RKO (cell line): ENCODE data around the gene REC8.

Experiments
- DNase-seq: peaks from one replicate; pipeline ENCODE4 v3.0.0-alpha.2; 2016; ENCODE audit warnings: low spot score

REC8 gene

GRCh38 chr14:24159777-24160498 is 11.9 kb upstream of the REC8 start:
- no peak for DNase-seq

- no peak for DNase-seq
These were observed 11.4 kb upstream of the REC8 start for GRCh38 chr14:24160499-24160849.

GRCh38 chr14:24160850-24161804 is 10.8 kb upstream of the REC8 start, which contains the start of gene IRF9:
IRF9 (plus strand) TSS chr14:24161265; CDS start chr14:24162145, 880 bp downstream.
- peak; percentile 90 for DNase-seq

GRCh38 chr14:24162093-24162492 is 9.8 kb upstream of the REC8 start:
- DNase-seq: no peak

GRCh38 chr14:24164518-24164991 is 7.3 kb upstream of the REC8 start:
- DNase-seq: no peak

GRCh38 chr14:24165785-24166184 is 6.1 kb upstream of the REC8 start:
- DNase-seq: no peak

GRCh38 chr14:24167469-24168114 is 4.3 kb upstream of the REC8 start:
- DNase-seq: no peak

- no peak for DNase-seq
These were observed 481 bp downstream of the REC8 start for GRCh38 chr14:24172261-24172860.

- no peak for DNase-seq
These were observed 996 bp downstream of the REC8 start for GRCh38 chr14:24172871-24173281.

GRCh38 chr14:24176599-24176998 is 4.7 kb downstream of the REC8 start:
- DNase-seq: no peak

- no peak for DNase-seq
These were observed 5.4 kb downstream of the REC8 start for GRCh38 chr14:24177041-24177825.

- DNase-seq: no peak
These were observed 6.0 kb downstream of the REC8 start for GRCh38 chr14:24177891-24178290.

- DNase-seq: no peak
These were observed 6.7 kb downstream of the REC8 start for GRCh38 chr14:24178399-24179178.

GRCh38 chr14:24179294-24179960 is 7.5 kb downstream of the REC8 start:
- DNase-seq: no peak

- DNase-seq: peak; percentile 42
These were observed 8.3 kb downstream of the REC8 start for GRCh38 chr14:24179961-24180796.

GRCh38 chr14:24181371-24182077 is 9.6 kb downstream of the REC8 start:
- no peak for DNase-seq

- no peak for DNase-seq
These were observed 10.4 kb downstream of the REC8 start for GRCh38 chr14:24182110-24182882.
